Measurements from ENCODE around the gene PNMA8A.
A peak's percentile ranks its signal among the peaks of the same experiment; 100 is the strongest.
"Not testable (repeated sequence)": the region's sequence is repeated elsewhere in the genome, so short reads cannot be mapped to it uniquely, and the experiment has no call there.

The PNMA8A gene

DNA sequence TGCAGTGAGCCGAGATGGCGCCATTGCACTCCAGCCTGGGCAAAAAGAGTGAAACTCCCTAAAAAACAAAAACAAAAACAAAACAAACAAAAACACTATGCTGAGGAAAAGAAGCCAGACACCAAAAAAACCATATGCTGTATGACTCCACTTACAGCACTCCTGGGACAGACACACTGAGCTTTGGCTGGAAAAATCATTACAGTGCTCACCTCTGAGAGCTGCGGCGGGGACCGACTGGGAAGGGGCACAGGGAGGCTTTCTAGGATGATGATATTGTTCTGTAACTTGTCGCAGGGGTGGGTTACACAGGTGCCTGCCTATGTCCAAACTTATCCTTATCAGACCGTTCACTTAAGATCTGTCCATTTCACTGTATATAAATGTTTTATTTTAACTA, 7.8 kb downstream of the PNMA8A start:
- no peak for DNase-seq (ENCODE audit: low spot score)

DNA sequence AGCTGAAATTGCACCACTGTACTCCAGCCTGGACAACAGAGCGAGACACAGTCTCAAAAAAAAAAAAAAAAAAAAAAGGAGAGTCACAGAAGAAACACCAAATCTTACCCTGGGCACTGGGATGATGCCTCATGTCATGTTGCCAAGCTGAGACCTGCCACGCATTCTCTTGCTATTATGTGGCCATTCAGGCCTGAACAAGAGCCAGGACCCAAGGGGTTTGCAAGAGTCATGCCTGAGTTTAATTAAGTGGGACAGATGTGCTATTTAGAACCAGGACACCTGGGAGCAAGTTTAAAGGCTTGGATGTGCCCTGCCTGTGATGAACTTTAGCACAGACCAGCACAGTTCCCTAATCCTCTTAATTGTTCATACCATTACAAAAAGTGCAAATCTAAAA, 9.8 kb downstream of the PNMA8A start:
- DNase-seq (ENCODE audit: low spot score), result no peak

DNA sequence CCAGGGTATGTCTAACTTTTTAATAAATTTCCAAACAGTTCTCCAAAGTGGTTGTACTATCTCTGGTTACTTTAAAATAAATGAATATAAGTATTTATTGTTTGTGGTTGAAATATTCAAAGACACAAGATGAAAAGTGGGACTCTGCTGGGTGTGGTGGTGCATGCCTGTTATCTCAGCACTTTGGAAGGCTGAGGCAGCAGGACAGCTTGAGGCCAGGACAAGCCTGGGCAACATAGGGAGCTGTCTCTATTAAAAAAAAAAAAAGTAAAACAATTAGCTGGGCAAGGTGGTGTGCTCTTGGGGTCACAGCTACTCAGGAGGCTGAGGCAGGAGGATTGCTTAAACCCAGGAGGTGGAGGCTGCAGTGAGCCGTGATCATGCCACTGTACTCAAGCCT, 10.4 kb downstream of the PNMA8A start:
- DNase-seq (ENCODE audit: low spot score), result no peak

DNA sequence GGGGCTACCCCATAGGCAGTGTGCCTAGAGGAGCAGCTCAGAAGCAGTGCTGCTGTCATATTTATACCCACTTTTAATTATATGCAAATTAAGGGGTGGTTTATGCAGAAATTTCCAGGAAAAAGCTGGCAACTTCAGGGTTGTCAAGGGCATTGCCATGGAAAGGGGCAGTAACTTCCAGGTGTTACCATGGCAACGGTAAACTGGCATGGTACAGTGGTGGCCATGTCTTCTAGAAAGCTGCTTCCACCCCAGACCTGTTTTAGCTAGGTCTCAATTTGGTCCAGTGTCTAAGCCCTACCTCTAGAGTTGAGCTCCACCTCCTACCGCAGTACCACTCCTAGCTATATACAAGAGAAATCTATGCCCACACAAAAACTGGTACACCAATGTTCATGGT, 11.3 kb downstream of the PNMA8A start:
- DNase-seq (ENCODE audit: low spot score), result no peak

DNA sequence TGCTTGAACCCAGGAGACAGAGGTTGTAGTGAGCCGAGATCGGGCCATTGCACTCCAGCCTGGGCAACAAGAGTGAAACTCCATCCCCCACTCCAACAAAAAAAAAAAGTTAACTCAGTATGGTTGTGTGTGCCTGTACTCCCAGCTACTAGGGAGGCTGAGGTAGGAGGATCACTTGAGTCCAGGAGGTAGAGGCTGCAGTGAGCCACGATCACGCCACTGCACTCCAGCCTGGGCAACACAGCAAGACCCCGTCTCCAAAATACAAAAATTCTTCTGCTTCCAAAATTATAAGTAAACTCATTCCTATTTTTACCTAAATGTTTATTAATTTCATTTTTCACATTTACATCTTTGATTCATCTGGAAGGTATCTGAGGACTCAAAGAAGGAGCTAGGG, 14.4 kb downstream of the PNMA8A start:
- DNase-seq (ENCODE audit: low spot score), result no peak

DNA sequence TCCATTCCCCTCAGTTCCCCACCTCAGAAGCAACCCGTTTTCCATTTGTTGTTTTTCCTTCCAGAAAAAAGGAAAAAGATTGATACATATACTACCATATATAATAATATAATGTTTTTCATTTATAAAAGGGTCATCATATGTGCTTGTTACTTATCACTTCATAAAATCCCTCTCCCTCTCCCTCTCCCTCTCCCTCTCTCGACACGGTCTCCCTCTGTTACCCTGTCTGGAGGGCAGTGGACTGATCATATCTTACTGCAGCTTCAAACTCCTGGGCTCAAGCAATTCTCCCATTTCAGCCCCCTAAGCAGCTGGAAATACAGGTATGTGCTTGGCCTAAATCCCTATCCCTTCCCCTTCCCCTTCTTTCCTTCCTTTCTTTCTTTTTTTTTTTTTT, 17.1 kb downstream of the PNMA8A start:
- no peak for DNase-seq (ENCODE audit: low spot score)

DNA sequence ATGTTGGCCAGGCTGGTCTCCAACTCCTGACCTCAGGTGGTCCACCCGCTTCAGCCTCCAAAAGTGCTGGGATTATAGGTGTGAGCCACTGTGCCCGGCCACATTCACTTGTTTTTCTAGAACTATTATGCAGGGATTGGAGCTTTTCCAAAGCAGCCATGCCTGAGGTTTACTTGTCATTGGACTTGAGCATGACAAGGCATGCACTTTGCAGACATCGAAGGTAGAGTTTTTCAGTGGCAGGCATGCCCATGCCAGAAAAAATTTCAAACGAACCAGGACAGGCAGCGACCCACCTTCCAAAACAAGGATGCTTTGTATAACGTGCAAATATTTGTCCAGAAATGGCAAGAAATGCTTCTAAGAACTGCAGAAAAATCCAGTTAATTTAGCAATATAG, 17.7 kb downstream of the PNMA8A start:
- DNase-seq (ENCODE audit: low spot score), result no peak

DNA sequence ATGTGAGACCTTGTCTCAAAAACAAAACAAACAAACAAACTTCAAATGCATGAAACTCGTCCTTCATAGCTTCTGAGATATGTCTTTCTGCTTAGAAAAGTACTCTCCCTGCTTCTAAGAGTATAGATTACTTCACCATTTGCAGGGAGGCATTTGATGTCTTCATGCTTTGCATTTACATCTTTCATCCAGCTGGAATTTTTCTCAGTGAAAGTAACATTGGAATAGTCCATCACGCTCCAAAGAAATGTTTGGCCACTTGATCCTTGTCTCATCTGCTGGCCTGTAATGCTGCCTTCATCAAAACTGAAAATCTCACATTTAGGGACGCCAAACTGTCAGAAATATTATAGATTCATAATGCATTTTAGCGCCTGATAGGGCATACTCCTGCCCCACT, 19.2 kb downstream of the PNMA8A start:
- DNase-seq (ENCODE audit: low spot score), result no peak

DNA sequence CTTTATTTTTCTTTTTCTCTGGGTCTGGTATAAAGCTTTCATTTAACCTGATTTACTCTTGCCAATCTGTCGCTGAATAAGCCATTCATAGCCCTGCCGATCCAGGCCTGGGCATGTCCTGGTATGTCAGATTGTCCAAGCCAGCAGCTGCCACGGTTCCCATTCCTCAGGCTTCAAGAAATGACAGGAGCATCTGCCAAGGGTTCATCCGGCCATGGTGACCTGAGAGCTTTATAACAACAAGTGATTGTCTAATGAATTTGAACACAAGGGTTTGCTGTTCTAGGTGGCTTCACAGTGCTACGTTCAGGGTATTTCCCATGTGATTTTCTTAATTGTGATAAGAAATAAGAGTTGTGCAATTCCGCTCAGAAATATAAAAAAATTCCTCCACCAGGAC, 20.0 kb downstream of the PNMA8A start:
- DNase-seq (ENCODE audit: low spot score), result no peak

DNA sequence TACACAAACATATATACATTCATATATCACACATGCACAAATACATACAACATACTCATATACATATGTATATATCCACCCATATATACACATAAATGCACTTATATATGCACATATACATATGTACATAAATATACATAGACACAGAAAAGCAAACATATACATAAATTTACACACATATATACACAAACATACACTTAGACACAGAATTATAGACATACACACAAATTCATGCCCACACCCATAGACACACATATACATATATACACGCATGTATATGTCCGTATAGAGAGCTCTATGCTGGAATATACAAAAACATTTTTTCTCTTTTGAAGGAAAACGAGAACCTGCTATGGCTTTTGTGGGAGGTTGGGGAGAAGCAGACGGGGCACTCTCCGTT, 20.6 kb downstream of the PNMA8A start:
- no peak for DNase-seq (ENCODE audit: low spot score)

DNA sequence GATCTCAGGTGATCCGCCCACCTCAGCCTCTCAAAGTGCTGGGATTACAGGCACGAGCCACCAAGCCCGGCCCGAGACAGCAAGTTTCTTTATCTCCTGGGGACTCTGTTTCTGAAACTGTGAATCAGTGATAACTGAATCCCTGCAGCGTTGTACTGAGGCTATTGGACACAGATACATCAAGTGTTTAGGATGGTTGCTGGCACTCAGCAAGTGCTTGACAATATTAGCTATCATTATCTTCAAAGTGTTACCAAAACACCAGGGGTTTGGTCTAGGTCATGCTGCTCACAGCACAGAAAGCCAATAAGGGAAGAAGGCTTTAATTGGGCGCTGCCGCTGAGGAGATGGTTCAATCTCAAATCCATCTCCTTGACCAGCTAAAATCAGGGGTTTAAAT, 22.1 kb downstream of the PNMA8A start:
- DNase-seq (ENCODE audit: low spot score), result no peak

DNA sequence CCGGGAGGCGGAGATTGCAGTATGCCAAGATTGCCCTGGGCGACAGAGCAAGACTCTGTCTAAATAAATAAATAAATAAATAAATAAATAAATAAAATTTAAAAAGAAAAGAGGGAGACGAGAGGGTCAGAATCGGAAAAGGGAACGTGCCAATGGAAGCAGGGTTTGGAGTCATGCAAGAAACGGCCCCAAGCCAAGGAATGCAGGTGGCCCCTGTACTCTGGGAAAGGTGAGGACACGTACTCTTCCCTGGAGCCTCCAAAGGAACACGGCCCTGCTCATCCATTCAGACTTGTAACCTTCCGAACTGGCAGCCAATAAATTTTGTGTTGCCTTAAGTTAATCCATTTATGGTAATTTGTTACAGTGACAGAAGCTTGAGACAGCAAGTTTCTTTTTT, 22.8 kb downstream of the PNMA8A start:
- no peak for DNase-seq (ENCODE audit: low spot score)

DNA sequence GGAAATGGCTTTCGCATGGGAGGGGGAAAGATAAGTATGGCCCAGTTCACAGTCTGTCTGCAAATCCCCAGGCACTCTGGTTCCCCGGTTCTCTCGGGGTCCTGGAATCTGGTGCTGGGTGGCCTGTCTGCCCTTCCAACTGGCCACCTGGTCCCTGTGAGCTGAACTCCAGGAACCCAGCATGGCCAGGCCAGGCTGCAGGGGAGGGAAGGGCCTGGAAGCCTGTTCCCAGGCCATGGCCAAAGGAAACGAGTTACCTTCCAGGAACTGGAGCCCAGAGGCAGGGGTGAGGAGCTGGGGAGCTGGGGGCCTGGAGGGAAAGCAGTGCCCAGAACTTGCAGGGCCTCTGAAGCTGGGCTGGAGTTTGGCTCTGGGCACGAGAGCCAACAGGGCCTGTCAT, 23.5 kb downstream of the PNMA8A start:
- no peak for DNase-seq (ENCODE audit: low spot score)

DNA sequence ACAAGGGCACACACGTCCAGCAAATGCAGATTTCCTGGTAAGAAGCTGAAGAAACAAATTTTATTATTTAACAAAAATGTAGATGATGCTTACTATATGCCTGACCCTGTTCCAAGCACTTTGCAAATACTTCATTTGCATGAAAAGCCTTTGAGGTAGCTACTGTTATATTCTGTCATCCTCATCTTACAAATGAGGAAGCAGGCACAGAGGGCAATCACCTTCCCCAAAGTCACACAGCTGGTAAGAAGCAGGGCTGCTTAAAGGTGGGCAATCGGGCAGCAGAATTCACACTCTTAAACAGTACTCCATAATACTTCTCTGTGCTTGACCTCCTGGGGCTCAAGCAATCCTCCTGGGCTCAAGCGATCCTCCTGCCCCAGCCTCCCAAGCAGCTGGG, 24.4 kb downstream of the PNMA8A start:
- DNase-seq (ENCODE audit: low spot score), result no peak

DNA sequence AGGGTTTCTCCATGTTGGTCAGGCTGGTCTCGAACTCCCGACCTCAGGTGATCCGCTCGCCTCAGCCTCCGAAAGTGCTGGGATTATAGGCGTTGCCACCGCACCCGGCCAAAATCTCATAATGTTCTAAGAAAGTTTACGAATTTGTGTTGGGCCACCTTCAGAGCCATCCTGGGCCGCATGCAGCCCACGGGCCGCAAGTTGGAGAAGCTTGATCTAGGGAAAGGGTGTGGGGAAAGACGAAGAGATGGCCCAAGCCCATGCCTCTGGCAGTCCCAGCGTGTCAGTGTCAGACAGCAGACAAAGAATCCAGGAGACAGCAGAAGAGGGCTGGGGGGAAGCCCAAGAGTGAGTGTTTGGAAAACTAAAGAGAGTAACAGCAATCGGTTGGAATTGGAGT, 25.3 kb downstream of the PNMA8A start:
- DNase-seq (ENCODE audit: low spot score), result no peak

DNA sequence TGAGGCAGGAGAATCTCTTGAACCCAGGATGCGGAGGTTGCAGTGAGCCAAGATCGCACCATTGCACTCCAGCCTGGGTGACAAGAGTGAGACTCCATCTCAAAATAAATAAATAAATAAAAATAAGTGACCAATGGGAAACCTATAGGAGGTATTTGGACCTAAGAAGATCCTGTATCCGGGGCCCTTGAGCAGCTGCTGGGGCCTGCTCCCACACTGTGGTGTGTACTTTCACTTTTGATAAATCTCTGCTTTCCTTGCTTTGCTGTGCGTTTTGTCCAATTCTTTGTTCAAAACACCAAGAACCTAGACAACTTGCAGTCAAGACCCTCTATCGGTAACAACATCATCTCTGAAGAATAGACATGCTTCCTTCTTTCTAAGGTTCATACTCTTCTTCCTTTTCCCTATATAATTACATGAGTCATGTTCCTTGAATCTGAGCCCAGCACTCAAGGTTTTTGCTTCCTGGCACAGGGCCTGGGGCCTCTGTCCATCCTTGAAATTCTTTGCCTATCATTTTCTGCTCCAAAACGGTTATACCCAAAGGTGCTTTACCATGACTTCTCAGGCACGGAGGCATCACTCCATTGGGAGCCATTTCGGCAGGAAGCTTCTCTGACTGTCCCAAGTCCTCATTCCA, 28.4 kb downstream of the PNMA8A start:
- no peak for DNase-seq (ENCODE audit: low spot score)

DNA sequence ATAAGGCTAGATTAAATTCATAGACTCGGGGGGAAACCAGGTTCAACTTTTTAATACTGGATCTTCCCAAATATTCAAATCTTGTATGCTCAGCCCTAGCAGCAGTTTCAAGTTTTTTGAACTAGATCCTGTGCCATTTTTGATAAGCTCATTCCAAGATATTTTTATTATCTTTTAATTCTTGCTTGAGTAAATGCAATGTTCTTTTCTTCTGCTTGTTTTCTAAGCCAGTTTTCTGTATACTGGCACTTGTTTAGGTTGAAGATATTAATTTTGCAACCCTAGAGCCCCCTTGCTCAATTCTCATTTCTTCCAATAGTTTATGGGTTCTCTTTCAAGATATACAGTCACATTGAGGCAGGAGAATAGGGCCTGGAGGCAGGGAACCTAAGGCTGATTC, 29.5 kb downstream of the PNMA8A start:
- DNase-seq (ENCODE audit: low spot score), result no peak

DNA sequence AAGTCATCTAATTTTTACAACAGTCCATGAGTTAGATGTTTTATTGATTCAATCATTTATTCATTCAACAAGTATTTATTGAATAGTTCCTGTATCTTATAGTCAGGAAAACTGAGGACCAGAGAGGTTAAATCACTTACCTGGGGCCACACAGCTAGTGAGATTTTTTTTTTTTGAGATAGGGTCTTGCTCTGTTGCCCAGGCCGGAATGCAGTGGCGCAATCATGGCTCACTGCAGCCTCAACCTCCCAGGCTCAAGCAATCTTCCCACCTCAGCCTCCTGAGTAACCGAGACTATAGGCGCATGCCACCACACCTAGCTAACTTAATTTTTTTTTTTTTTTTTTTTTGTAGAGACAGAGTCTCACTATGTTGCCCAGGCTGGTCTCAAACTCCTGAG, 35.7 kb downstream of the PNMA8A start:
- DNase-seq (ENCODE audit: low spot score), result not testable (repeated sequence)

DNA sequence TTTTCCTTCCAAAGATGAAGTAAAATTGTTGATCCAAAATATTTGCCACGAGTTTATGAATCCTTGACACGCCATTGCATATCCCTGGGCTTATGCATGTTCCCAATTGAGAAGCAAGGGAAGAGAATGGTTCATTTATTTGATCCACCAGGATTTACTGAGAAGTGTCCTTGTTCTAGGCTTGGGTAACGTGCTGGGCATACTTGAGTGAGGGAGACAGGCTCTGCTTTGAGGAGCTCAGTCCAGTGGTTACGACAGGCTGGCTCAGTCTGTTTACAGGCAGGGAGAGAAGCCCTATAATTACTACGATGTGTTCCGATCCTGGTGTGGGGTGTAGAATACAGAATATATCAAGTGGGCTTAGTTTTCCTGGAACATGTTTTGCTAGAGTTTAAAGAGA, 36.4 kb downstream of the PNMA8A start:
- no peak for DNase-seq (ENCODE audit: low spot score)

DNA sequence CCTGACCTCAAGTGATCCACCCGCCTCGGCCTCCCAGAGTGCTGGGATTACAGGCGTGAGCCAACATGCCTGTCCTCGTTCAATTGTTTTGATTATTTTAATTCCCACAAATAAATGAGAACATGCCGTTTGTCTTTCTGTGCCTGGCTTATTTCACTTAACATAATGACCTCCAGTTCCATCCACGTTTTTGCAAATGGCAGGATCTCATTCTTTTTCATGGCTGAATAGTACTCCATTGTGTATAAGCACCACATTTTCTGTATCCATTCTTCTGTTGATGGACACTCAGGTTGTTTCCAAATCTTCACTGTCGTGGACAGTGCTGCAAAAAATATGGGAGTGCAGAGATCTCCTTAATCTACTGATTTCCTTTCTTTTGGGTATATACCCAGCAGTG, 37.9 kb downstream of the PNMA8A start:
- not testable (repeated sequence) for DNase-seq (ENCODE audit: low spot score)

DNA sequence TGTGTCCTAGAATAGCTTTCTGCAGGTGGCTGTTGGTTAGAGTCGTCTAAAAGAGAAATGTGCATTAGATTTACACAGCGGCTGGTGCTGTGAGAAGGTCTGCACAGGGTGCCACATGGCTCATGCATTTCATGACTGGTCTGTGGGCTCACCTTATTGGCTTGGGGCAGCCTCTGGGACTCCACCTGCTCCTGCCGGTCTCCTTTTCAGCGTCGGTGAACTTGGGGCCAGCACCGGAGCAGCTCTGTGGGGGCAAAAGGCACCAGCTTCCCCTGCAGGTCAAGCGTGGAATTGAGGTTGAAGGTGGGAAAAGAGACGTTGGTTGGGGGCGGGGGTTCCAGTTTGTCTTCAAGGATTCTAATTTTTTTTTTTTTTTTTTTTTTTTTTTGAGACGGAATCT, 39.5 kb downstream of the PNMA8A start:
- no peak for DNase-seq (ENCODE audit: low spot score)

DNA sequence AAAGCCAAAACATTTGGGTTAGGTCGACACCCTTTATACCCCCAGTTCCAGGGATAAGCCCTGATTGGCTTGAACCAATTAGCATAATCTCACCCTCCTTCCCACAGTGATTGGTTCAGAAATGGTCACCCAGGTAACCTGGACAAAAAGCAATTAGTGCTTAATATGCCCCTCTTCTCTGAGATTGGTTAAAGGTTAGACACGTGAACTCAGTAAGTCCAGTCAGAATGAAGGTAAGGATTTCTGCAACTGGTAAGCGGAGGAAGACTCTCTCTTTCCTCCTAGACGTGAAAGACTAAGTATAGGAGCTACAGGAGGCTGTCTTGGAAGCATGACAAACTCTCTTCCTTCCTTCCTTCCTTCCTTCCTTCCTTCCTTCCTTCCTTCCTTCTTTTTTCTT, 41.4 kb downstream of the PNMA8A start:
- no peak for DNase-seq (ENCODE audit: low spot score)

DNA sequence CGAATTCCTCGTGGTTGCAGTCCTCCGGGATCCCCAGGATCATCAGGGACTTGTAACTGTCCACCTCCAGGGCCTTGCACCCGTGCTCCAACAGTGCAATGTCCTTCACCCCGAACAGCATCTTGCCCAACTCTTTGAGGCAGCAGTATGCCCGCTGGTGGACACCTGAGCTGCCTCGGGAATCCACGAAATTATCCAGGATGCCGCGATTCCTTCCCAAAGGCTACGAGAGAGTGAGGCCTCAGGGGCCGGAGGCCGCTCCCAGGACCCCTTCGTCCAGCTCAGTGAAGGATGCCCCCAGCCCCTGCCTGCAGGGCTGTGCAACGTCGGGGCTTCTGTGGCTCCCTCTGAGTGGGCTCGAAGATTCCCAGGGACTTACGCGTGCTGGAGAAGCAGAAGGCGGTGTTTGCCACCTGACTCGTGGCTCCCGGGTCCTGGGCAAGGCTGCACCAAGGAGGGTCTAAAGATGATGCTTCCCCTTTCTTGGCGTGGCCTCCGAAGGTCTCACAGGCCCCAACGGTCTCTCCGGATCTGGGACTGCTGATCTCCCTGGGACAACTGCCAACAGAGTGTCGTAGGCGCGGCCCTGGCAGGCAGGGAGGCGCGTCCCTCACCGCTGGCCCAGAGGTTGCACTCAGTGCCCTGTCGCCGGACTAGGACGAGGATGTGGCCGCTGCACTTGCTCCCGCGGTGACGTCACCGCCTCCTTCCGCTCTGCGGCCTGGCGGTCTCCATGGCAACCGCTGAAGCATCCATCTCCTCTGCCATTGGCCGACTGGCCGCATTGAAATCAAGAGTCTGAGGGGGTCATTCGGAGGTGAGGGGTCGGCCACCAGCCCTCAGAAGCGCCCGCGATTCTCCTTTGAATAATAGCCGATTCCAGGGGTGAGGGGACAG, 42.9 kb downstream of the PNMA8A start, which contains the start of gene PNMA8C:
TSS of gene PNMA8C (minus strand) at position 698 of the 897 bp plus-strand sequence. CDS start at position 121, 577 bp downstream.
- DNase-seq (ENCODE audit: low spot score), result peak; percentile 41
